Anterior cingulate cortex (tissue), 58 donors: ENCODE results near the gene TRMO.
A peak's percentile ranks its signal among the peaks of the same experiment; 100 is the strongest.
"Not testable (repeated sequence)": the region's sequence is repeated elsewhere in the genome, so short reads cannot be mapped to it uniquely, and the experiment has no call there.

Experiments
- DNase-seq, 58 donors: peaks; one replicate each; lab custom pipeline; 2025; lab: John Stamatoyannopoulos, UW

TRMO gene

DNA sequence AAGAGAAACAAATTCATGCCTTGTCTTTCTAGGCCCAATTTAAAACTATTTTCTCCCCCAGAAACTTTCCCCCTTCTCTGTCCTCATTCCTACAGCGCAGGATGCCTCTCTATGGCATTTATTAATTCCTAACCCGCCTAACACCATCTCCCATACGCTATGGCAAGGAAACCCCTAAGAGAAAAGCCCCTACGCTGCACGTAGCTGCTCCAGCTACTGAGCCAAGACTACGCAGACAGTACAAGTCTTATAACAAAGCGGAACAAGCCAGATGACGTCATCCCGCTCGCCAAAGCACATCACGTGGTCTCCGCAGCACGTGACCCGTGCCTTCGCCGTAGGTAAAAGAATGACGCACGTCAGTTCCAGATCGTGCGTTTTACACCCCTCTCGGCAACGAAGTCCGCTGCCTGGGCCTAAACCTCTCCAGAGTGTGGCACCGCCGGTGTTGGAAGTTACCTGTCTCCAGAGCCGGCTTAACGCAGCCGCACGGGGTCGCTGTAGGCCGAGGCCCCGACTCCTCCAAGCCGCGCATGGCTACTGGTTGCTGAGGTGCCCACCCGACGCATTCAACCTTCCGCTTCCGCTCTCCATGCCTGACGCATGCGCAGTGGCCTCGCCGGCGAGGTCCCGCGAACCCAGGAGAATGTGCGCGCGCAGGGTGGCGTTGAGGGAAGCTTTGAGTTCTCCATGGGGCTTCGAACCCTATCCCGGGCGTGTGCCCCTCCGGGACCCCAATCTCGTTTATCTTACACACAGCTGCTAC lies at the start of gene TRMO:
Gene TRMO (minus strand): TSS at position 542 of the 766 bp plus-strand sequence. CDS start 7 bp downstream, at position 535.
- DNase-seq = peak; percentile 55 to 100 (median 97)

DNA sequence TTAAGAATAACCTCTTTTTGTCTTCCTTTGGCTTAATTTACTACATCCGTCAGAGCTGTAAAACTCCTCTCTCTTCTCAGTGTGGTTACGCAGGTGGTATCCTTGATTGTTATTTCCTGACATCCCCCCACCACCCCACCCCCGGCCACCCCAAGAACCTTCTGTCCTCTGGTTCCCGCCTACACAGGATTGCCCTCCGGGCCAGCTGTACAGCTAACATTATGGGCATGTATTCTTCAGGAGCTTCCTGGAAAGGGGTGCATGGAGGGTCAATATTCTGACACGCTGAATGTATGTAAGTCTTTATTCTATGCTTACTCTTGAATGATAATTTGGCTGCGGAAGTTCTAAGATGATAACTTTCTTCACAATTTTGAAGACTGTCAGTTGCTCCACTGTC lies 47.9 kb upstream of the TRMO start:
- no peak for DNase-seq

DNA sequence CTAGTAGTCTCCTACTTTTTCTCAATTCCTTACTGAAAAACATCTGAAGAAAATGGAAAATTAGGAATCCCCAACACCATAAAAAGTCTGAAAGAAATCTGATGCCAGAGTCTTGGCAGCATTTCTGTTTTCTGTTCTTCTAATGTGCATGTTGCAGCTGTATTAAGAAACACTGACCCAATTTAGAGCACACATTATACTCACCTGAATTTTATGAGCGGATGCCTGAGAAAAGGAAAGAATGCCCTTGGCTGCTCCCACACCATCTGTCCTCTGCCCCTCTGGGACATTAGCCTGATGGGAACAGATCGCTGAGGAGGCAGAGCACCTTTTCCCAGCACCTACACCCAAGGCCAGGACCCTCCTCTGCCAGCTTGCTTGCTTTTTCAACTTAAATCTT lies 46.7 kb upstream of the TRMO start:
- DNase-seq = no peak

DNA sequence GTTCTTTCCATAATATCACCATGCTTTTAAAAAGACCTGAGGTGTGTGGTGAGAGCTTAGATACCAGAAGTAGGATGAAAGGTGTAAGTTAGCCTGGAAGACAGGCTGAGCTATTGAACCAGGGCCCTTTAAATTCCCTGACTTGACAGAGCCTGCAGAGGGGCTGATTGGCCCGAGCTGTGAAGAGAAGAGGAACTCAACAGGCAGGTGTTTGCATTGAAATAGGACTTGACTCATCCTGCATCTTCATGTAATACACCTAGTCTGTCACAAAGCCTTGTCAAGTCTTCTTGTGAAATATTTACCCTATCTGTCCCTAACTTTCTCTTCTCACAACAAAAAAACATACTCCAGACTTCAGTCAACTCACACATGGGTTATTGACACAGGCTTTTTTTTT lies 44.2 kb upstream of the TRMO start:
- no peak for DNase-seq

- no peak for DNase-seq
These were observed 42.6 kb upstream of the TRMO start for GRCh38 chr9:97964901-97965300.

- DNase-seq = no peak
These were observed 40.9 kb upstream of the TRMO start for GRCh38 chr9:97963232-97963631.

DNA sequence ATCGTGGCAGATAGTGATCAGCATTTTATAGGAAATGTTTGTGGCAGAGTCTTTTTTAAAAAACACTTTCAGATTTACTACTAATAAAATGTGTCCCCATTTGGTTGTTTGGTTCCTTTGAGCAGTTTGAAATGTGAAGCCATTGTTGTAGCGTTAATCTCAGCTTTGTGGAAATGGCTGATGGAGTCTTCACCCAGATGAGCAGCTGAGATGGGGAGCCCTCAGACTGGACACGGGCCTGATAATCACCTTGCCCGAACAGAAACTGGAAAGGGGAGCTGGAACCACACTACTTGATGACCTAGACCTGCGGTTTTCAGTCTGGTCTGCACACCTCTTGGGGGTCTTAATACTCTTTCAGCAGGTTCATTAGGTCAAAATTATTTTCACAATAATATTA lies 40.3 kb upstream of the TRMO start:
- DNase-seq = no peak

DNA sequence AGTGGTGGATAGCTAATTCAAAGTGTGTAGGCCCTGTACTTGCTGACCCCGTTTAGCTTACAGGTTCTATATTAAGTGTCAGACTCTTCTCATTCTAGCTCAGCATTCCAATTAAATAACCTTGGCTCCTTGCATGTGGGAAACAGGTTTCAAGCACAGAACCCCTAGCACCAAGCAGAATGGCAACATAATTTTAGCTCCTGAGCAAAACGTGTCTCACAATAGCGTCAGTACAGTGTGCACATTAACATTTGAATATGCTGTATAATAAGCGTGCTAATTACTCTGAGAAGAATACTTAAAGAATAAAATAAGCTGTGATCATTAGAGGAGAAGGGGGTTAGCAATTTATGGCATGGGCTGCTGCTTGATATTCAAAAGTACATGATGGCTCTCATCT lies 39.8 kb upstream of the TRMO start:
- no peak for DNase-seq

GRCh38 chr9:97961361-97961760 lies 39.1 kb upstream of the TRMO start:
- DNase-seq = no peak

- not testable (repeated sequence) for DNase-seq
These were observed 38.5 kb upstream of the TRMO start for GRCh38 chr9:97960678-97961328.

DNA sequence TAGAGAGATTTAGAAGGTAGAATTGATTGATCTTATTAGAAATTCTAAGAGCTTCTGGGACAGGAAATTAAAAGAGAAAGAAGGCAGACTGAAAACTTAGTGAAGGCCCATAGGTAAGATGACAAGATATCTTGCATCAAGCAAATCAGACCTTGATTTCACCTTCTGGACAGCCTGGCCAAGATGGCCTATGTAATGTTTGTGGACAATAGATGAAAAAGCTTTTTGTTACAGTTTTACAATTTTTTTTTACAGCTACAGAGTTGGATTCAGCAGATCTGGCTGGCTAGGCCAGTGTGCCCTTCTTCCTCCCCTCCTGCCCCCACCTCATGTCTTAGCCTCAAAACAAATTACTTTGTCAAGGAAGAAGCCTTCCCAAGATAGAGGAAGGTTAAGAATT lies 37.3 kb upstream of the TRMO start:
- DNase-seq = no peak

DNA sequence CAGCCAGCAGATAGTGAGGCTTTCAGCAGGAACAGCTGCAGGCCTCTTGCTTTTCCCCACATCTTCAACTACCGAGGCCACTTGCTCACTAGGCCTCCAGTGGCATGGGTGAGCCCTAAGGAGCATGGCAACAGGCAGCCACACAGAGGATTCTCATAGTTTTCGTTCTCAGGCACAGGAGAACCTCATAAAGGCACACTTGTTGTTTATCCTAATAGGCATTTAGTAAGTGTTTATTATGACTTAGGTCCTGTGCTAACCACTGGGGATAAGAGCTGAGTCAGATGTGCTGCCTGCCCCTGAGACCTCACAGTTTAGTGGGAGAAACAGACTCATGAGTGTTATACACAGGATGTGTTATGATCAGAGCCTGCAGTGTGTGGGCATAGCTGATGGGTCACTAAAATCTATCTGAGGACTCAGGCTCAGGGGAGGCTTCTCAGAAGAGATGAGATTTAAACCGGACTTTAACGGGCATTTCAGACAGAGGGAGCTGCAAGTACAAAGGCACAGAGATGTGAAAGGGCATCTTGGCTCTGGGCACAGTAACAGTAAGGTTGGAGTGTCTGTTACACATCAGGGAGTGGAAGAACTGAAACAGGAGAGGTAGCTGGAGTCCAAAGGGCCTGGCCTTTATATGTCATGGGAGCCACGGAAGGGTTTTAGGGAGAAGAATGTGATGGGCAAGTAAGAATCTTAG lies 36.7 kb upstream of the TRMO start:
- peak in 1 of 58 donors; percentile 31 for DNase-seq

- DNase-seq = no peak
These were observed 34.0 kb upstream of the TRMO start for GRCh38 chr9:97956331-97956730.

DNA sequence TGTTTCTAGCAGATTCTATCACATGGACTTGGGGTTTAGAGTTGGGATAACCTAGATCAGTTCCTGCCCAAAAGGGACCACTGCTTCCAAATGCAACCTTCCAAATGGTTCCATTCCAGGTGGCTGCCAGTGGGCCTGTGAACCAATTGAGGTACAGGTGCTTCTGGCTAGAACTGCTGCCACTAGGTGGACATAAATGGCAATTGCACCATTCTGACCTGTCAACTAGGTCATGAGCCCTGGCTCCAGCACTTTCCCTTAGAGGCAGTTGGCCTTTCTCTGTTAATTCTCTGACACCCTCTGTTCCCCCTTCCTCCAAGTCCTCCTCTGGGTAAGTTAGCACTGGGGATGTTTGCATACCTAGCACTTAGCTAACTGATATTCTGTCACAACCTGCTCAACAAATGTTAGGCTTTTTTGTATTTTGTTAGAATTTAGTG lies 32.3 kb upstream of the TRMO start:
- no peak for DNase-seq

GRCh38 chr9:97950873-97951272 lies 28.6 kb upstream of the TRMO start:
- DNase-seq = not testable (repeated sequence)

DNA sequence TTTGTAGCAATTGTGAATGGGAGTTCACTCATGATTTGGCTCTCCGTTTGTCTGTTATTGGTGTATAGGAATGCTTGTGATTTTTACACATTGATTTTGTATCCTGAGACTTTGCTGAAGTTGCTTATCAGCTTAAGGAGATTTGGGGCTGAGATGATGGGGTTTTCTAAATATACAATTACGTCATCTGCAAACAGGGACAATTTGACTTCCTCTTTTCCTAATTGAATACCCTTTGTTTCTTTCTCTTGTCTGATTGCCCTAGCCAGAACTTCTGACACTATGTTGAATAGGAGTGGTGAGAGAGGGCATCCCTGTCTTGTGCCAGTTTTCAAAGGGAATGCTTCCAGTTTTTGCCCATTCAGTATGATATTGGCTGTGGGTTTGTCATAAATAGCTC lies 24.8 kb upstream of the TRMO start:
- not testable (repeated sequence) for DNase-seq

DNA sequence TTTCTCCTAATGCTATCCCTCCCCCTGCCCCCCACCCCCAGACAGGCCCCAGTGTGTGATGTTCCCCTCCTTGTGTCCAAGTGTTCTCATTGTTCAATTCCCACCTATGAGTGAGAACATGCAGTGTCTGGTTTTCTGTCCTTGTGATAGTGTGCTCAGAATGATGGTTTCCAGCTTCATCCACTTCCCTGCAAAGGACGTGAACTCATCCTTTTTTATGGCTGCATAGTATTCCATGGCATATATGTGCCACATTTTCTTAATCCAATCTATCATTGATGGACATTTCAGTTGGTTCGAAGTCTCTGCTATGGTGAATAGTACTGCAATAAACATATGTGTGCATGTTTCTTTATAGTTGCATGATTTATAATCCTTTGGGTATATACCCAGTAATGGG lies 23.2 kb upstream of the TRMO start:
- DNase-seq = not testable (repeated sequence)

DNA sequence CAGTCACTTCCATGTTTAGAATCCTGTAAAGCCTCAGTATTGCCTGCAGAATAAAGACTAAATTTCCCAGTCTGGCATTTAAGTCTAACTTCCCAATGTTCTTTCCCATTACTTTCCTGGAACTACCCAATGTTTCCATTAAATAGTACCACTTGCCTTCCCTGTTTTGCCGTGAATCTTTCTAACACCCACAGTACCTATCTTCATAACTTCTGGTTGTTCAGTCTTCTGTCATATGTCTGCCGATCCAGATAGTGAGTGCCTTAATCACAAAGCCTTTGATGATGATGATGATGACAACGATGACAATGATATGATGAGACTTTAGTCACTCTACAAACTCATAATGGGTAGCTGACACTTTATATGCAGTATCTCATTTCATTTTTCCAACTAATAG lies 22.3 kb upstream of the TRMO start:
- DNase-seq = no peak

GRCh38 chr9:97943308-97943855 lies 21.1 kb upstream of the TRMO start:
- DNase-seq = no peak

GRCh38 chr9:97941323-97941722 lies 19.0 kb upstream of the TRMO start:
- DNase-seq = no peak

GRCh38 chr9:97940741-97941140 lies 18.4 kb upstream of the TRMO start:
- DNase-seq = no peak
